Endothelial cell of umbilical vein (primary cell): ENCODE results near the gene ZDHHC18. TPM values are rescaled to one million over a fixed set of nuclear protein-coding genes. Genes with fewer than 3 reads are reported as not detected.

Experiments
- BruUV-seq: library from RNA; stranded (reverse); fragments of 400-500 nt; replicated peaks from 2 replicates; lab custom pipeline; 2021; lab: Mats Ljungman, UMichigan
- CTCF ChIA-PET: fragments of 300-600, 350-600 bp; sonication (Branson Sonifier 250); formaldehyde crosslinking; loops from one replicate; lab custom pipeline; 2021; ENCODE audit warnings: antibody characterized with exemption, inconsistent platforms; lab: Charles Lee
- POLR2A ChIA-PET: fragments of 300-600, 350-600 bp; sonication (Branson Sonifier 250); formaldehyde crosslinking; loops from one replicate; lab custom pipeline; 2021; ENCODE audit warnings: antibody characterized with exemption, inconsistent platforms; lab: Charles Lee
- DNase-seq: peaks from one replicate; pipeline ENCODE4 v3.0.0-alpha.2; 2011; ENCODE audit warnings: low read depth, low spot score
- FAIRE-seq: peaks from 2 replicates; lab custom pipeline; 2011; peaks lifted over from hg19 to GRCh38; lab: Jason Lieb, UNC
- H2AFZ ChIP-seq: 2 replicates; pipeline ENCODE4 v1.6.0; 2012; ENCODE audit warnings: low read depth, low read length, control low read depth, inconsistent platforms
- H3K27ac ChIP-seq: 2 replicates; pipeline ENCODE4 v1.5.1; 2011; ENCODE audit warnings: low read depth, mild to moderate bottlenecking, control low read depth, low read length, moderate library complexity; ENCODE audit not compliant: insufficient read depth
- H3K27me3 ChIP-seq, 2 experiments: 2 replicates each; pipeline versions ENCODE4 v1.6.0 to v1.6.1; 2011; ENCODE audit warnings: low read length in 2 of 2, mixed read lengths in 1 of 2; ENCODE audit not compliant: control insufficient read depth in 2 of 2, insufficient read depth in 2 of 2
- H3K36me3 ChIP-seq, 2 experiments: 2 replicates in 1 of 2; 3 replicates in 1 of 2; pipeline ENCODE4 v1.5.1; 2011; ENCODE audit warnings: low read length in 2 of 2, mild to moderate bottlenecking in 1 of 2, moderate library complexity in 1 of 2; ENCODE audit not compliant: control insufficient read depth in 2 of 2, insufficient read depth in 2 of 2; ENCODE audit errors: extremely low read depth in 1 of 2
- H3K4me1 ChIP-seq: 3 replicates; pipeline ENCODE4 v1.5.1; 2011; ENCODE audit warnings: mild to moderate bottlenecking, low read length; ENCODE audit not compliant: control insufficient read depth, insufficient read depth; ENCODE audit errors: extremely low read depth
- H3K4me2 ChIP-seq: 2 replicates; pipeline ENCODE4 v1.6.1; 2011; ENCODE audit warnings: low read length, control low read depth, mixed read lengths; ENCODE audit not compliant: insufficient read depth
- H3K4me3 ChIP-seq, 3 experiments: fragments of 200-600 bp in 1 of 3; sonication (generic), shearing (Covaris generic) in 1 of 3; replicated peaks in 1 of 3; 2 replicates each; pipeline ENCODE4 v1.5.1; 2011 to 2016; ENCODE audit warnings: control low read depth in 3 of 3, low read length in 3 of 3, mild to moderate bottlenecking in 2 of 3, inconsistent platforms in 1 of 3, low read depth in 1 of 3, moderate library complexity in 1 of 3; ENCODE audit not compliant: insufficient read depth in 1 of 3
- H3K79me2 ChIP-seq: 2 replicates; pipeline ENCODE4 v1.6.0; 2012; ENCODE audit warnings: low read length, inconsistent platforms; ENCODE audit not compliant: control insufficient read depth, insufficient read depth
- H3K9ac ChIP-seq: replicated peaks from 2 replicates; pipeline ENCODE3; 2011; ENCODE audit warnings: low read length, control low read depth; ENCODE audit not compliant: insufficient read depth; ENCODE audit errors: extremely low read depth
- H3K9me1 ChIP-seq: replicated peaks from 3 replicates; pipeline ENCODE4 v1.6.0; 2011; ENCODE audit warnings: mild to moderate bottlenecking, low read length; ENCODE audit not compliant: control insufficient read depth, insufficient read depth; ENCODE audit errors: extremely low read depth
- H3K9me3 ChIP-seq: replicated peaks from 2 replicates; pipeline ENCODE4 v1.5.1; 2012; ENCODE audit warnings: low read length, inconsistent platforms; ENCODE audit not compliant: control insufficient read depth, insufficient read depth
- H4K20me1 ChIP-seq: replicated peaks from 2 replicates; pipeline ENCODE3; 2011; ENCODE audit warnings: mild to moderate bottlenecking, low read length; ENCODE audit not compliant: control insufficient read depth, insufficient read depth; ENCODE audit errors: extremely low read depth
- FOS ChIP-seq: IDR thresholded peaks from 2 replicates; pipeline ENCODE4 v1.6.1; 2011; ENCODE audit warnings: mild to moderate bottlenecking, low read length, moderate library complexity, borderline replicate concordance; ENCODE audit not compliant: insufficient read depth
- JUN ChIP-seq: IDR thresholded peaks from 2 replicates; pipeline ENCODE4 v1.6.1; 2011; ENCODE audit warnings: borderline replicate concordance, low read depth; ENCODE audit not compliant: insufficient read length, insufficient read depth
- POLR2A ChIP-seq: IDR thresholded peaks from 2 replicates; pipeline ENCODE4 v1.6.1; 2012; ENCODE audit warnings: low read depth, mild to moderate bottlenecking, control low read depth, low read length
- POLR2AphosphoS5 ChIP-seq: IDR thresholded peaks from 2 replicates; pipeline ENCODE4 v1.6.1; 2012; ENCODE audit warnings: low read depth, mild to moderate bottlenecking, control low read depth, low read length, moderate library complexity; ENCODE audit not compliant: insufficient read depth
- dilution Hi-C: fragments of 300-500 bp; cut with MboI; formaldehyde crosslinking; loops from one replicate; pipeline ENCODE4 v1.15.0; 2019; ENCODE audit warnings: low sequenced_read_pairs; ENCODE audit not compliant: extremely low pct_ligation_motif_present
- intact Hi-C: fragments of 100-400 bp; cut with micrococcal nuclease; formaldehyde crosslinking; loops from one replicate; pipeline ENCODE4 v1.10.0; 2022
- polyA plus RNA-seq, 4 experiments: library from polyadenylated mRNA; depleted of rRNA in 3 of 4; stranded (reverse) in 3 of 4; unstranded in 1 of 4; fragments of >200 nt; gene quantifications; 2 replicates each; pipeline versions ENCODE4 v1.2.1 to v1.2.3, GENCODE V29; 2011 to 2012; ENCODE audit warnings: missing spikeins in 1 of 4
- total RNA-seq: library from RNA; stranded (reverse); gene quantifications from 2 replicates; pipeline ENCODE4 v1.2.3, GENCODE V29; 2021
- TF ChIP-seq, protein P1 (sequence below), 2 donors: IDR thresholded peaks; 1 replicate in 1 of 2; 2 replicates in 1 of 2; pipeline ENCODE4 v1.5.1; 2011; ENCODE audit warnings: low read length in 2 of 2, mild to moderate bottlenecking in 2 of 2, moderate library complexity in 2 of 2, control low read depth in 1 of 2, inconsistent platforms in 1 of 2, low read depth in 1 of 2; ENCODE audit not compliant: insufficient read depth in 1 of 2; ENCODE audit errors: extremely low read depth in 1 of 2
- TF ChIP-seq, protein P2 (sequence below): IDR thresholded peaks from 2 replicates; pipeline ENCODE4 v1.6.1; 2011; ENCODE audit not compliant: insufficient read depth, insufficient read length

Gene ZDHHC18
- total and polyA plus RNA-seq, 2 donors (not counting 3 experiments of a cell fraction or from before 2014, with no cell fraction given): 25.2 to 48.2 TPM

GRCh38 chr1:26827106-26827604, 667 bp downstream of the ZDHHC18 start:
- Histone ChIP-seq H4K20me1 (no peaks in the 10 kb centered on the region), H3K27me3 (no peaks in the 10 kb centered on the region), H3K79me2 (peaks cover 26% of the 10 kb centered on the region), H3K27ac (no peak overlapping the region), H3K4me3 (peak overlapping the region; percentile 60 to 93 (median 73)), H3K9ac (peak overlapping the region; percentile 11), H3K36me3 (peaks cover 0 to 3% of the 10 kb centered on the region in 2 experiments), H3K4me2 (peak overlapping the region; percentile 80), H2AFZ (peak overlapping the region; percentile 68), H3K9me1 (no peaks in the 10 kb centered on the region), H3K9me3 (no peaks in the 10 kb centered on the region), H3K4me1 (peaks cover 11% of the 10 kb centered on the region)
- BruUV-seq: no TSS peak
- FAIRE-seq: no peak
- TF ChIP-seq, protein P1, sequence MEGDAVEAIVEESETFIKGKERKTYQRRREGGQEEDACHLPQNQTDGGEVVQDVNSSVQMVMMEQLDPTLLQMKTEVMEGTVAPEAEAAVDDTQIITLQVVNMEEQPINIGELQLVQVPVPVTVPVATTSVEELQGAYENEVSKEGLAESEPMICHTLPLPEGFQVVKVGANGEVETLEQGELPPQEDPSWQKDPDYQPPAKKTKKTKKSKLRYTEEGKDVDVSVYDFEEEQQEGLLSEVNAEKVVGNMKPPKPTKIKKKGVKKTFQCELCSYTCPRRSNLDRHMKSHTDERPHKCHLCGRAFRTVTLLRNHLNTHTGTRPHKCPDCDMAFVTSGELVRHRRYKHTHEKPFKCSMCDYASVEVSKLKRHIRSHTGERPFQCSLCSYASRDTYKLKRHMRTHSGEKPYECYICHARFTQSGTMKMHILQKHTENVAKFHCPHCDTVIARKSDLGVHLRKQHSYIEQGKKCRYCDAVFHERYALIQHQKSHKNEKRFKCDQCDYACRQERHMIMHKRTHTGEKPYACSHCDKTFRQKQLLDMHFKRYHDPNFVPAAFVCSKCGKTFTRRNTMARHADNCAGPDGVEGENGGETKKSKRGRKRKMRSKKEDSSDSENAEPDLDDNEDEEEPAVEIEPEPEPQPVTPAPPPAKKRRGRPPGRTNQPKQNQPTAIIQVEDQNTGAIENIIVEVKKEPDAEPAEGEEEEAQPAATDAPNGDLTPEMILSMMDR (IDR thresholded peaks at IDR 0.05; ENCODE audit: extremely low read depth in 1 of 2, insufficient read depth in 1 of 2, low read depth in 1 of 2, low read length in 2 of 2): no peak
- TF ChIP-seq, protein P2, sequence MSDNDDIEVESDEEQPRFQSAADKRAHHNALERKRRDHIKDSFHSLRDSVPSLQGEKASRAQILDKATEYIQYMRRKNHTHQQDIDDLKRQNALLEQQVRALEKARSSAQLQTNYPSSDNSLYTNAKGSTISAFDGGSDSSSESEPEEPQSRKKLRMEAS: no peak
- TF ChIP-seq JUN: no peak
- no peak for TF ChIP-seq POLR2AphosphoS5
- TF ChIP-seq POLR2A: no peak
- TF ChIP-seq FOS: no peak
- POLR2A ChIA-PET: no interaction called here
- DNase-seq: no peak
- intact Hi-C loops: loop anchor here (1.0 kb wide), 1 partner anchor 164 kb away; no protein-coding TSS in a partner anchor
- dilution Hi-C loops: no loop called here
- CTCF ChIA-PET: no interaction called here
